Fibroblast of pulmonary artery (primary cell): ENCODE data around the gene SGF29.
"Not testable (repeated sequence)": the region's sequence is repeated elsewhere in the genome, so short reads cannot be mapped to it uniquely, and the experiment has no call there.

ENCODE experiments used
- DNase-seq: peaks from one replicate; pipeline ENCODE4 v3.0.0-alpha.2; 2010; ENCODE audit warnings: low read depth
- H3K4me3 ChIP-seq: replicated peaks from 2 replicates; pipeline ENCODE4 v1.5.1; 2011; ENCODE audit warnings: low read depth, mild to moderate bottlenecking, control low read depth, low read length, moderate library complexity
- CTCF ChIP-seq: IDR thresholded peaks from 2 replicates; pipeline ENCODE4 v1.5.1; 2011; ENCODE audit warnings: mild to moderate bottlenecking, control low read depth, low read length, inconsistent platforms; ENCODE audit errors: missing control alignments

The SGF29 gene

DNA sequence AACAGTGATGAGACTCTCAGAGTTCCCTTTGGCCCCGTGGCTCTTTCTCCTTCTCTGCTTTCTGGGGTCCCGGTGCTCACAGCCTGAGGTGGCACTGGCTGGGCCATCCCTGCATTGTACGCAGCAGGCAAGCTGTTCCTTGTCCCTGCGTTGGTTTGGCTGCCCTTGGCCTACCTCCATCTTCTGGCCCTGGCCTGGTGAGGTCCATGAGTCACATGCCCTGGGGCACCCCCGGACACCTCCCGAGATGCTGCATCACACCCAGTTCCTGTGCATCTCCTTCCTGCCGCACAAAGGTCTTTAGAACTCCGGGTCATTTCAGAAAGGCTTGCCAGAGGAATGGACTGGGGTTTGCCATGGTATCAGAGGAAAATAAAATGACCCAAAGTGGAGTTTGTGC, 33.7 kb downstream of the SGF29 start:
- no peak overlapping the region for H3K4me3 ChIP-seq
- no peak for TF ChIP-seq CTCF
- no peak for DNase-seq

DNA sequence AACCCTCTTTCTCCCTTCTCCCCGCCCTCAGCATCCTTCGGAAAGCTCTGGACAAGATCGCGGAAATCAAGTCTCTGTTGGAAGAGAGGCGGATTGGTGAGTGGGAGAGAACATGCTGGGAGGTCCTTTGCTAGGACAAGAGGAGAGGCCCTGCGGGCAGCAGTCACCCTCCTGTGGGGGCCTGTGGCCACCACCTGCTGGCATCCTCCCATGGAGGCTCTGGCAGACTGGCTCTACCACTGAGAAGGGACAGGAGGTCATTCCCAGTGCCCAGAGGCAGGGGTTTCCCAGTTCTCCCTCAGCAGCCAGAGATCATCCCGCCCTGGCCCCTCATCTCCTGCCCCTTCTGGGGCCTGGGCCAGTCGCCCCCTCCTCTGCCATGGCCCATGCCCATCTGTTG, 35.3 kb downstream of the SGF29 start:
- TF ChIP-seq CTCF, result no peak
- no peak overlapping the region for H3K4me3 ChIP-seq
- no peak for DNase-seq

DNA sequence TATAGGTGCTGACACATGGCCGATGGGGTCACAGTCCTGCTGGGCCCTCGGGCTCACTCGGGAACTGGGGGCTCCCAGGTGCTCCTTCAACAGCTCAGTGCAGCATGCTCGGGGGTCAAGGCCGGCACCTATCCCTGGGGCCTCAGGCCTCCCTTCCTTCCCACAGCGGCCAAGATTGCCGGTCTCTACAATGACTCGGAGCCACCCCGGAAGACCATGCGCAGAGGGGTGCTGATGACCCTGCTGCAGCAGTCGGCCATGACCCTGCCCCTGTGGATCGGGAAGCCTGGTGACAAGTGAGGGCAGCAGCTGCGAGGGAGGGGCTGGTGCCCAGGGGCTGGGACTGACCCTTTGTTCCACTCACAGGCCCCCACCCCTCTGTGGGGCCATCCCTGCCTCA, 36.2 kb downstream of the SGF29 start:
- no peak overlapping the region for H3K4me3 ChIP-seq
- DNase-seq, result no peak
- no peak for TF ChIP-seq CTCF

- no peak for TF ChIP-seq CTCF
- DNase-seq, result no peak
- no peak overlapping the region for H3K4me3 ChIP-seq
These were observed 36.9 kb downstream of the SGF29 start for GRCh38 chr16:28590384-28591340.

DNA sequence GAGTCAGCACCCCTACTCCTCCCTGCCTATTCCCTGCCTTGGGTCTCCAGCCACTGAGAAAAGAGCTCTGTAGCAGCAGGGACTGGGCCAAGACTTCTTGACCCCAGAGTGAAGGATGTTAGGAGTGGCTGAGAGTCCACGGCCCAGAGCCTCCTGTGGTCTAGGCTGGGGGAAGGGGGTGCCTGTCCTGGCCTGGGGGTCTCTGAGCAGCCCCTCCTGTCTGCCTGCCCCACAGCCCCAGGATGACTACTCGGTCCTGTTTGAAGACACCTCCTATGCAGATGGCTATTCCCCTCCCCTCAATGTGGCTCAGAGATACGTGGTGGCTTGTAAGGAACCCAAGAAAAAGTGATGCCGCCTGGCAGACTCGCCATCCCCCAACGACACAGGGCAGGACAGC, 37.6 kb downstream of the SGF29 start:
- no peak for DNase-seq
- no peak overlapping the region for H3K4me3 ChIP-seq
- no peak for TF ChIP-seq CTCF

DNA sequence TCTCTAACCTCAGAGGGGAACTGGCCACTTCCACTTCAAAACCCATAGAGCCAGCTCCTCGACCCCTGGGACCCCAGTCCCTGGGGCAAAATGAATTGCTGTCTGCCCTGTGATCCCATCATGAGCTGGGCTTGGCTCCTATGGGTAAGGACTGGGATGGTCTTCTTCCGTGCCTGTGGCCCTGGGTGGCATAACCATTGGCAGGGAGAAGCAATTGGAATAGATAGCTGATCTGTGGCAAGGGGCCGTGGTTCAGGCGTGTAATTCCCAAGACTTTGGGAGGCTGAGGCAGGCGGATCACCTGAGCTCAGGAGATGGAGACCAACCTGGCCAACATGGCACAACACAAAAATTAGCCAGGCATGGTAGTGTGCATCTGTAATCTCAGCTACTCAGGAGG, 38.8 kb downstream of the SGF29 start:
- no peak for DNase-seq
- H3K4me3 ChIP-seq, result no peak overlapping the region
- TF ChIP-seq CTCF, result no peak

DNA sequence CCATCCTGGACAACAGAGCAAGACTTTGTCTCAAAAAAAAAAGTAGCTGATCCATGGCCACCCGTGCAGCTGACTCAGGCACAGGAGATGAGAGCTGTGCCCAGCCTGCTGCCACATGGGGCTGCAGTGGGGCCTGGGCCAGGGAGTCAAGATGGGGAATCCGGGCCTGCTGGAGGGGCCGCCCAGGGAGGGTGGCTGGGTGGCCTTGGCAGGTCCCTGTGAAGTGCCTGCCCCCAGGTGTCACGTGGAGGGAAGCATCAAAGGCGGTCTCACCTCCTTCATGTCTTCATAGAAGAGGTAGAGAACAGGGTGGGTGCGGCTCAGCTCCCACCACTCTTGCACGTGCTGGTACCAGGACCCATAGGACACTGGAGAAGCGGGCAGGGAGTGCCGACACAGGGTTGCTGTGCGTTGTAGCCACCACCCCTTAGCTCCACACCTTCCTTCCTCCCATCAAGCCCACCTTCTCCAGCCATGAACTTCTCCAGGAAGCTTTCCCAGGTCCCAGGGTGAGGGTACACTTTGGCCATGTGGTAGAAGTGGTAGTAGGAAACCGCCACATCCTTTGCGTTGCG, 39.3 kb downstream of the SGF29 start:
- H3K4me3 ChIP-seq, result no peak overlapping the region
- no peak for DNase-seq
- TF ChIP-seq CTCF, result no peak

DNA sequence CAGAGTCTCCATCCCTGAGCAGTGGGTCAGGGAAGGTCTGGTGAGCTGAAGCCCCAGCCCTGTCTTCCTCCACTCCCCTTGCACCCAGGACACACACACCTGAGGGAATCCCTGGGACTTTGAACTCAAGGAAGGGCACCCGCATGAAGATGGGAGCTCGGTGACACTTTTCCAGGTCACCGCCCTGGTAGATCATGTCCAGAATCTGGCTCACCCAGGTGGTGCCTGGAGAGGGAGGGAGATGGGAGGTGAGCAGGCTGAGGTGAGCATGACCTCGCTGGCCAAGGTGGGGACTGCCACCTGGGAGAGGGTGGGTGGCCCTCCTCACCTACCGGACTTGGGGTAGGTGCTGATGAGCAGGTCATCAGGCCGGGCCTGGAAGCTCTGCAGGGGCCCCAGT, 41.7 kb downstream of the SGF29 start:
- not testable (repeated sequence) for DNase-seq, H3K4me3 ChIP-seq
